Measurements from ENCODE around the gene ZNF467.

The ZNF467 gene

GRCh38 chr7:149808311-149808710 is 34.9 kb upstream of the ZNF467 start:
- in situ Hi-C loops (cut with MboI; ENCODE audit: low sequenced_read_pairs), result no loop called here

DNA sequence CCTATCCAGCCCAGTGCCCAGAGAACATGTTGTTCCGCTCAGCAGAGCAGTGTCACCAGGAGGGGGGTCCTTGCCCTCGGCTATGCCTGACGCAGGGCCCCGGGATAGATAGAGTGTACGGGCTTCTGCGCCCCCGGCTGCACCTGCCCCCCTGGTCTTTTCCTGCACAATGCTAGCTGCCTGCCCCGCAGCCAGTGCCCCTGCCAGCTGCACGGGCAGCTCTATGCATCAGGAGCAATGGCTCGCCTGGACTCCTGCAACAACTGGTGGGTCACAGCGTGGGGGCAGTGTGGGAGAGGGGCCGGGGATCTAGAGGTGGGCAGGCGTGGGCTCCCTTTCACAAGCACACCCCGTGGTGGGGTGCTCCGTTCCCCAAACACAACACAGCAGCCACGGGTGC is 33.3 kb upstream of the ZNF467 start:
- in situ Hi-C loops (cut with MboI; ENCODE audit: low sequenced_read_pairs), result no loop called here

- in situ Hi-C loops (cut with MboI; ENCODE audit: low sequenced_read_pairs), result no loop called here
Measured at GRCh38 chr7:149804106-149804505, 30.7 kb upstream of the ZNF467 start.

DNA sequence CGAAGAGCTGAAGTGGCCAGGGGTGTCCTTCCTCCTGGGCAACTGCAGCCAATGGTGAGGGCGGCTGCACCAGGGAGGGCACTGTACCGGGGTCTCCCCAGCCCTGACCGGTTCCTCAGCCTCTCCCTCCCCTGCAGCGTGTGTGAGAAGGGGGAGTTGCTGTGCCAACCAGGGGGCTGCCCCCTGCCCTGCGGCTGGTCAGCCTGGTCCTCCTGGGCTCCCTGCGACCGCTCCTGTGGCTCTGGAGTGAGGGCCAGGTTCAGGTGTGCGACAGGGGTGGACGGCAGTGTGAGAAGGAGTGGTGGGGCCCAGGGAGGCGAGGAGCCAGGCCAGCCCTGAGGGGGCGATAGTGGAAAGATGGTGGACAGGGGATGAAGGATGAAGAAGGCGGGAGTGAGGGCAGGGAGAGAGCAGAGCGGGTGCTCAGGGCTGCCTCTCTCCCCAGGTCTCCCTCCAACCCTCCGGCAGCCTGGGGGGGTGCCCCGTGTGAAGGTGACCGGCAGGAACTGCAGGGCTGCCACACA is 30.2 kb upstream of the ZNF467 start:
- in situ Hi-C loops (cut with MboI; ENCODE audit: low sequenced_read_pairs), result no loop called here

DNA sequence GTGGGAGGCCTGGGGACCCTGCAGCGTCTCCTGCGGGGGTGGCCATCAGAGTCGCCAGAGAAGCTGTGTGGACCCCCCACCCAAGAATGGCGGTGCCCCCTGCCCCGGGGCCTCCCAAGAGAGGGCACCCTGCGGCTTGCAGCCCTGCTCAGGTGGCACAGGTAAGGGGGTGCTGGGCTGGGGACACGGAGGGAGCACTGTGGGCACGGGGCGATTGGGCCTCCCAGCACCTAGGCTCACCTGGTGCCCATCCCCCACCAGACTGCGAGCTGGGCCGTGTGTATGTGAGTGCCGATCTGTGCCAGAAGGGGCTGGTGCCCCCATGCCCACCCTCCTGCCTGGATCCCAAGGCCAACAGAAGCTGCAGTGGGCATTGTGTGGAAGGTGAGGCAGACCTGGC is 29.6 kb upstream of the ZNF467 start:
- in situ Hi-C loops (cut with MboI; ENCODE audit: low sequenced_read_pairs), result no loop called here

DNA sequence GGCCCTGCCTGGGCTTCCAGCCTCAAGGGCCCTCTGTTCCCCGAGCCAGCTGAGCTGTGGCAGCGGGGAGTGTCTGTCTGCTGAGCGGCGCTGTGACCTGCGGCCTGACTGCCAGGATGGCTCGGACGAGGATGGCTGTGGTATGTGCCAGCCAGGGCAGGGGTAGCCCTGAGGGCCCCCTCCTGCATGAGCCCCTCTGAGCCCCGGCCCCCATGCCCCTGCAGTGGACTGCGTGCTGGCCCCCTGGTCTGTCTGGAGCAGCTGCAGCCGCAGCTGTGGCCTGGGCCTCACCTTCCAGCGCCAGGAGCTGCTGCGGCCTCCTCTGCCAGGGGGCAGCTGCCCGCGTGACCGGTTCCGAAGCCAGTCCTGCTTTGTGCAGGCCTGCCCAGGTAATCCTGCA is 28.4 kb upstream of the ZNF467 start:
- in situ Hi-C loops (cut with MboI; ENCODE audit: low sequenced_read_pairs), result no loop called here

DNA sequence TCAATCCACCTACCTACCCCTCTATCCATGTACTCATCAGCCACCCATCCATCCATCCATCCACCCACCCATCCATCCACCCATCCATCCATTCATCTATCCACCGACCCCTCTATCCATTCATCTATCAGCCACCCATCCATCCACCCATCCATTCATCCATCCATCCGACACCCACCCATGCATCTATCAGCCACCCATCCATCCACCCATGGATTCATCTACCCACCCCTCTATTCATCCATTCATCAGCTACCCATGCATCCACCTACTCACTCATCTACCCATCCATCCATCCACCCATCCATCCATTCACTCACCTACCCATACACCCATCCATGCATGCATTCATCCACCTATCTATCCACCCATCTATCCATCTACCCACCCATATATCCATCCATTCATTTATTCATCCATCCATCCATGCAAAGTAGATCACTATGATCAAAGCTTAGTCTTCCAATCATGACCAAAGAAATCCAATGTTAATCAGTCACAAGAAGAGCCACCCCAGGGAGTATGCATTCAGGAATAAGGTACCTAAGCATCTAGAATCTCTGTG is 27.7 kb upstream of the ZNF467 start:
- in situ Hi-C loops (cut with MboI; ENCODE audit: low sequenced_read_pairs), result no loop called here

DNA sequence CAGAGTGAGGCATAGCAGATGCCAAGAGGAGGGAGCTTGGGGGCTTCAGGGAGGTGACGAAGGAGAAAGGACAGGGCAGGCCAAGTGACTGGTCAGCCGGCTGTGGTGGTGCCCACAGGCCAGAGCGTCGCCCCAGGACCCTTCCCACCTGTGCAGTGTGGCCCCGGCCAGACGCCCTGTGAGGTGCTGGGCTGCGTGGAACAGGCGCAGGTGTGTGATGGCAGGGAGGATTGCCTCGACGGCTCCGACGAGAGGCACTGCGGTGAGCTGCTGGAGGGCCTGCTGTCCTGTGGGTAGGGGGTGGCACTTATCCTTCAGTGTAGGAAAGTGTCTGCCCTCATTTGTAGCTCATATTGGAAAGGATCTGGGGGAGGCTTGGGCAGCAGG is 26.8 kb upstream of the ZNF467 start:
- in situ Hi-C loops (cut with MboI; ENCODE audit: low sequenced_read_pairs), result no loop called here

- in situ Hi-C loops (cut with MboI; ENCODE audit: low sequenced_read_pairs), result no loop called here
Measured at GRCh38 chr7:149799397-149800168, 26.2 kb upstream of the ZNF467 start.

DNA sequence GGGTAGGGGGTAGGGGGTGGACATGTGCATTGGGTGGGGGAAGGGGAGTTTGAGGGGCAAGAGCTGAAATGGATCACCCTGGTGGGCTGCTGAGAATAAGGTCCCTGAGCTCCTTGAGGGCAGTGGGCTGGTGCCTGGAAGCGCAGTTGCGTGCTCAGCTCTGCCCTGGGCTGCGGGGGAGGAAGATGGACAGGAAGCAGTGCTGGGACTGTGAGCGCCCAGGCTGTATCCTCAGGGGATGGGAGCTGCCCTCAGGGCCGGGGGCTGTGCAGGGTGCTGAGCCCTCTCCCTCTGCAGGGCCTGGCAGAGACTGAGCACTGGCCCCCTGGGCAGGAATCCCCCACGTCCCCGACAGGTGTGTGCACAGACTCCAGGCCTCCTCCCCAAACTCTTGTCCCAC is 24.4 kb upstream of the ZNF467 start:
- in situ Hi-C loops (cut with MboI; ENCODE audit: low sequenced_read_pairs), result no loop called here

DNA sequence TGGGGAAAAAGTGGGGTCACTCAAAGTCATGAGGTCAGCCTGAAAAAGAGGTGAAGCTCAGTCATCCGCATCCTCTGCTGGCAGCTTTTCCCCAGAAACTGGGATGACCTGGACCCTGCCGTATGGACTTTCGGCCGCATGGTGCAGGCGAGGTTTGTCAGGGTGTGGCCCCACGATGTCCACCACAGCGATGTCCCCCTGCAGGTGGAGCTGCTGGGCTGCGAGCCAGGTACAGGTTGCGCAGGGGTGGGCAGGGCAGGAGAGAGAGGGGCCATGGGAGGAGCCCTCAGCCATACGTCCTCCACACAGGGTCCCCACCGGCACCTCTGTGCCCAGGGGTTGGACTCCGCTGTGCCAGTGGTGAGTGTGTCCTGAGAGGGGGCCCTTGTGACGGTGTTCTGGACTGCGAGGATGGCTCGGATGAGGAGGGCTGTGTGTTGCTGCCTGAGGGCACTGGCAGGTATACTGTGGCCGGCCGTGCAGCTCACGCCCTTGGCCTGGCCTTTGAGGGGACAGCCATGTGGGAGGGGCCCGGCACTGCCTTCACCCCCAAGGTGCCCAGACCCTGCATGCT is 23.0 kb upstream of the ZNF467 start:
- in situ Hi-C loops (cut with MboI; ENCODE audit: low sequenced_read_pairs), result no loop called here

DNA sequence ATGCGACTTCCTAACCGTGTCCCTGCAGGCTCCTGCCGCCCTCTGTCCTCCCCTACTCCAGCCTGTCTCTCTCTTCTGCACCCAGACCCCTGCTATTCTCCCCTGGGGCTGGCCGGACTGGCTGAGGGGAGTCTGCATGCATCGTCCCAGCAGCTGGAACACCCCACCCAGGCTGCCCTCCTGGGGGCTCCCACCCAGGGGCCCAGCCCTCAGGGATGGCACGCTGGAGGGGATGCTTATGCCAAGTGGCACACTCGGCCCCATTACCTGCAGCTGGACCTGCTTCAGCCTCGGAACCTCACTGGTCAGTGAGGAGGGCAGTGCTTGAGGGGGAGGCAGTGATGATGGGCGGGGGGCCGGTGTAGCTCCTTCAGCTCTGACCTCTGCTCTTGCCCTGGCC is 21.7 kb upstream of the ZNF467 start:
- in situ Hi-C loops (cut with MboI; ENCODE audit: low sequenced_read_pairs), result no loop called here

- in situ Hi-C loops (cut with MboI; ENCODE audit: low sequenced_read_pairs), result no loop called here
Measured at GRCh38 chr7:149794661-149795060, 21.3 kb upstream of the ZNF467 start.

GRCh38 chr7:149793261-149793660 is 19.9 kb upstream of the ZNF467 start:
- in situ Hi-C loops (cut with MboI; ENCODE audit: low sequenced_read_pairs), result no loop called here

DNA sequence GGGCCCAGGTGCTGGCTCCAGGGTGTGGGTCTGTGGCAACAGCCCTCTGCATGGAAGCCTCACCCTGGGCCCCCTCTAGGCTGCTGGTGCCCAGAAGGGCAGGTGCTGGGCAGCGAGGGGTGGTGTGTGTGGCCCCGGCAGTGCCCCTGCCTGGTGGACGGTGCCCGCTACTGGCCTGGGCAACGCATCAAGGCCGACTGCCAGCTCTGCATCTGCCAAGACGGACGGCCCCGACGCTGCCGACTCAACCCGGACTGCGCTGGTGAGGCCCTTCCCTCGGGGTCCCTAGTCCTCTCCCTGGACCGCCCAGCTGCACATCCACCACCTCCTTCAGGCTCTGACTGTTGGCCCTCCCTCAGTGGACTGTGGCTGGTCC is 18.8 kb upstream of the ZNF467 start:
- in situ Hi-C loops (cut with MboI; ENCODE audit: low sequenced_read_pairs), result no loop called here

DNA sequence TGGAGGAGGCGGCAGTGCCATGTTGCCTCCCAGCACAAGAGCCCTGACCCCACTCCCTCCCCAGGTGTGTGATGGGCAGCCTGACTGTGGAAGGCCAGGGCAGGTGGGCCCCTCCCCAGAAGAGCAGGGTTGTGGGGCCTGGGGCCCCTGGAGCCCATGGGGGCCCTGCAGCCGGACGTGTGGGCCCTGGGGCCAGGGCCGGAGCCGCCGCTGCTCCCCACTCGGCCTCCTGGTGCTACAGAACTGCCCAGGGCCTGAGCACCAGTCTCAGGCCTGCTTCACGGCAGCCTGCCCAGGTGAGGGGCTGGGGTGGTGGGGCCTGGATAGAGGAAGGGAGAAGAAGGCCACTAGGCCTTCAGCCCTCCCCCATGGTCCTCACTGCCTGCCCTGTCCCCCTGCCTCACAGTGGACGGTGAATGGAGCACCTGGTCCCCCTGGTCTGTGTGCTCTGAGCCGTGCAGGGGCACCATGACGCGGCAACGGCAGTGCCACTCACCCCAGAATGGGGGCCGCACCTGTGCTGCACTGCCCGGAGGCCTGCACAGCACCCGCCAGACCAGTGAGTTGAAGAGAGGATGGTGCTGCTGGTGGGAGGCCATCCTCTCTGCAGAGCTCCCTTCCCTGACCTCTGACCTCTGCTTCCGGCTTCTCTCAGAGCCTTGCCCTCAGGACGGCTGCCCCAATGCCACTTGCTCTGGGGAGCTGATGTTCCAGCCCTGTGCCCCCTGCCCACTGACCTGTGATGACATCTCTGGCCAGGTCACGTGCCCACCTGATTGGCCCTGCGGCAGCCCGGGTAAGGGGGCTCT is 18.2 kb upstream of the ZNF467 start:
- in situ Hi-C loops (cut with MboI; ENCODE audit: low sequenced_read_pairs), result no loop called here

GRCh38 chr7:149790754-149791360 is 17.5 kb upstream of the ZNF467 start:
- in situ Hi-C loops (cut with MboI; ENCODE audit: low sequenced_read_pairs), result no loop called here

DNA sequence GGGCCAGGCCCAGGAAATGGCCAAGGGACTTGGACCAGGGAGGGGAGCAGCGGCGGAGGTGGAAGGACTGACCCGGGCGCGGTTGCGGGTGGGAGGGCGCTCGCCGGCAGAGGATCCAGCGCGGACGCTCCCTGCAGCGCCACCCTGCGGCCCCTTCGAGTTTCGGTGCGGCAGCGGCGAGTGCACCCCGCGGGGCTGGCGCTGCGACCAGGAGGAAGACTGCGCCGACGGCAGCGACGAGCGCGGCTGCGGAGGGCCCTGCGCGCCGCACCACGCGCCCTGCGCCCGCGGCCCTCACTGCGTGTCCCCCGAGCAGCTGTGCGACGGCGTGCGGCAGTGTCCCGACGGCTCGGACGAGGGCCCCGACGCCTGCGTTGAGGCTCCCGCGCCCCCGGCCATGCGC is 16.8 kb upstream of the ZNF467 start:
- in situ Hi-C loops (cut with MboI; ENCODE audit: low sequenced_read_pairs), result no loop called here

DNA sequence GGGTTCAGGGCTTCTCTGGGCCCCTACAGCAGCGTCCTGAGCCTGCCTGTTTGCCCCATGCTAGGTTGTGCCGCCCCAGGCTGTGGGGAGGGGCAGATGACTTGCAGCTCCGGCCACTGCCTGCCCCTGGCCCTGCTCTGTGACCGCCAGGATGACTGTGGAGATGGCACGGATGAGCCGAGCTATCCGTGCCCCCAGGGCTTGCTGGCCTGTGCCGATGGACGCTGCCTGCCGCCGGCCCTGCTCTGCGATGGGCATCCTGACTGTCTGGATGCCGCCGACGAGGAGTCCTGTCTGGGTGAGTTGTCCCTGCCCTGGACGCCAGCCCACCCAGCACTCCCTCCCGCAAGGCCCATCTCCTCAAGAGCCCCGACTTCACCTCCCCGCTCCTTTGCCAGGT is 15.7 kb upstream of the ZNF467 start:
- in situ Hi-C loops (cut with MboI; ENCODE audit: low sequenced_read_pairs), result no loop called here

DNA sequence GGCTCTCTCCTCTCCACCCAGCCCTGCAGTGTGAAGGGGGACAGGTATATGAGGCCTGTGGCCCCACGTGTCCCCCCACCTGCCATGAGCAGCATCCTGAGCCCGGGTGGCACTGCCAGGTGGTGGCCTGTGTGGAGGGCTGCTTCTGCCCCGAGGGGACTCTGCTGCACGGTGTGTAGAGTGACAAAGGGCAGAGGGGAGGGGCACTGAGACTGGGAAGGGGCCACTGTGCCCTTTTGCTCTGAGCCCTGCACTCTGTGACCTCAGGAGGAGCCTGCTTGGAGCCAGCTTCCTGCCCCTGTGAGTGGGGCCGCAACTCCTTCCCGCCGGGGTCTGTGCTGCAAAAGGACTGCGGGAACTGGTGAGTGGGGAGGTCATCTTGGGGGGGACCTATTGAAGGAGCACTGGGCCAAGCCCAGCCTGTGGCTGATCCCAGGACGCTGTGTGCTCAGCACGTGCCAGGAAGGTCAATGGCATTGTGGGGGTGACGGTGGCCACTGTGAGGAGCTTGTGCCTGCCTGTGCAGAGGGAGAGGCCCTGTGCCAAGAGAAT is 15.0 kb upstream of the ZNF467 start:
- in situ Hi-C loops (cut with MboI; ENCODE audit: low sequenced_read_pairs), result no loop called here
